Germinal center (tissue), 1 donor: ENCODE measurements around the gene LRP2.
"Not testable (repeated sequence)": the region's sequence is repeated elsewhere in the genome, so short reads cannot be mapped to it uniquely, and the experiment has no call there.

Experiments used
- DNase-seq: peaks from one replicate; pipeline ENCODE4 v3.0.0; 2012; ENCODE audit warnings: mixed read lengths, low spot score

Gene LRP2

GRCh38 chr2:169173876-169174275 is 188.5 kb downstream of the LRP2 start:
- DNase-seq = no peak

DNA sequence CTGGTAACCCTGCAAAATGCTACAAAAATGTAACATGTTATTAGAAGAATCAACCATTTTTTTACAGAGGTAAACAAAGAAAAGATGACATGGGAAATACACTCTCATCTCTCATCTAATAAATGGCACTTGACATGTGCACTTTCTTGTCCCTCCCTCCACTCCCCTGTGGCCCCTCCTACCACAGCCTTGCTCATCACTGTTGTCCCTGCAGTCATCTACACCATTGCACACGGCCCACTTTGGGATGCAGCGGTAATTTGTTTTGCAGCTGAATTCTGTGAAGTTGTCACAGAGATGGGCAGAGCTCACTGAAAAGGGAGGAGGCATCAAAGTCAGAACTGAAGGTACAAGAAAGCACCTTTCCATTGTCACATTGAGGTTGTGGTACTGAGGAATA is 189.4 kb downstream of the LRP2 start:
- DNase-seq = no peak

DNA sequence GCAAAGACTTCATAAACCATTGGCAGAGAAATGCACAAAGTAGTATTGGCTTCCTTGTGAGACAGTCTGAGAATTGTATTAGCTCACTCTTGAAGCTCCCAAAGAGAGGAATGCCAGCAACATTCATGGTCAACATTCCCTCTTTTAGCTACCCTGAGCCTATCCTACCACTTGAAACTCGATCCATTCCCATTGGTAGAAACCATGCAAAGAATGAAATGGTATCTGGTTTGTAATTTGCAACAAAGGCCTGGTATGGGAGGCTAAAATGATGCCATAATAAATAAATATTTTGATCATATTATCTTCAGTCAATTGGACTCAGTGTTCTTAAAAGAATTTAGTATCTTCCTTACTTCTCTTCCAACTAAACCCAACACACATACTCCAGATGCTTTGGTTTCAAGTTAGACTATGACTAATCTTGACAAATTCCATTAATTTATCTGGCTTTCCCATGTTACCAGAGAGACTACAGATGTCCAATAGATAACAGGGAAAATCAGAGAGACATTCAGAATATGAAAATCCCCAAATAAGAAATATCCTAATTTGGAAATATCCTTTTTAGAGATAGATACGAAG is 190.1 kb downstream of the LRP2 start:
- DNase-seq = no peak

DNA sequence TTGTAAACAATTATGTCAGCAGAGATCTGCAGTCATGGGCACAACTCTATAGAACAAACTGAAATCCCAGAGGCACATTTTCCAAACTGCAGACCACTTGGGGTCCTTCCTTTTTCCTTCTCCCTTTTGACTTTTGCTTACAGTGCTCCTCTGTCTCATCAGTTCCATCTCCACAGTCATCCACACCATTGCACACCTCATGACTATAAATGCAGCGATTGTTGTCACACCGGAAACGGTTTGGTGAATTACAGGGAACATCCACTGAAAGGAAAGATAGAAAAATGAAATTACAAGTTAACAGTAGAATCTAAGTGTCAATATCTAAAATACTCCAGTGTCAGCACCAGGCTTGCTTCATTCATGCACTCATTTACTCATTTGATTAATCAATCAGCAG is 196.5 kb downstream of the LRP2 start:
- DNase-seq = no peak

DNA sequence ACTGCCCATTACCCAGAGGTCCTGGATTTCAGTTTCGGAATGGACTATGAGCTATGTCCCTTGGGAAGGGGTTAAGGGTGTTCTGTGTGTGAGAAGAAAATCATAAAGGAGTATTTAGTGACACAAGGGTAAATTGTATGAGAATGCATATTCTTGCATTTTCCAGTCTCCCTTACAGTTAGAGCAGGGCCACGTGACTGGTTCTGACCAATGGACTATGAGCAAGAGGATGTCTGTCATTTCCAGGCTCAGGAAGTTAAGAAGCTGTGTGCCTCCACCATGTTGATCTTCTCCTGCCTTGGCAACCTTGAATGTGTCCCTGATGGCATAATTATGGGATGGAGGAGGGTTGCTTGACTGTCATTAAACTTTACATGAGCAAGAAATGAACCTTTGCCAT is 198.0 kb downstream of the LRP2 start:
- no peak for DNase-seq

DNA sequence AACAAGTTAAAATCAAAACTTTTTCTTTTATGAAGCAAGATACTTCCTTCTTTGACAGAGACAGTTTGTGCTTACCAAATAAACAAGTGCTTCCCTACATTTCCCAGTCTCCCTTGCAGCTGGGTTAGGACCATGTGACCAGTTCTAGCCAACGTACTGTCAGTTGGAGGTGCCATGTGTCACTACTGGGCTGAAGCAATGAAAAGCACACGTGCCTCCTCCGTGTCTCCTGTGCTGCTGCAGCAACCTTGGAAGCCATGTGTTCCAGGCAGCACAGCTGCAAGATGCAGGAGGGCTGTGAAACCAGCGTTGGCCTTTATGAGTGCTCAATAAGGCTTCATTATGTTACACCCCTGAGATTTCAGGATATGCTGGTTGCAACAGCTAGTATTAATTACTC is 199.7 kb downstream of the LRP2 start:
- DNase-seq = no peak

DNA sequence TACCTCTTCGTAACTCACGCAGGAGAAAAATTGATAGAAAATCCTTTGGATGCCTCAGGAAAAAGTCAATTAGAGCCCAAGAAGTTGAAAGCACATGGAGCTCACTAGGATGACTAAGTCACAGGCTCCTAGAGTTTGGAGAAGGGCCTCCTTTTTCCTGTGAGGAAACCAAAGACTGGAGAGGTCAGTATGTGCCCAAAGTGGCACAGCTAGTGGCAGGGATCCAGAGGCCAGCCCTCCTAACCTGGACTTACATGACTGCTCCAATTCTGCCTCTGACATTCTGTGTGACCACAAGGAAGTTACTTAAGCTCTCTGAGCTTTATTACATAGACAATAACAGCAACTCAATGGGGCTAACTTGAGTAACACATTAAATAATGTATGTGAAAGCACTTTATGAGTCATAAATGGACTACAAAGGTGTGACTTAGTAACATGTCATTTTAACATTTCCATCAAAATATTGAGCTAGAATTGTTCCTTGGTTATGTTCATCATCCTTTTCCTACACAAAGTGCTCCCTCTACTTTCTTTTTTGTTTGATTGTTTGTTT is 201.3 kb downstream of the LRP2 start:
- DNase-seq = no peak

- DNase-seq = no peak
These were observed 202.6 kb downstream of the LRP2 start for GRCh38 chr2:169159686-169160085.

DNA sequence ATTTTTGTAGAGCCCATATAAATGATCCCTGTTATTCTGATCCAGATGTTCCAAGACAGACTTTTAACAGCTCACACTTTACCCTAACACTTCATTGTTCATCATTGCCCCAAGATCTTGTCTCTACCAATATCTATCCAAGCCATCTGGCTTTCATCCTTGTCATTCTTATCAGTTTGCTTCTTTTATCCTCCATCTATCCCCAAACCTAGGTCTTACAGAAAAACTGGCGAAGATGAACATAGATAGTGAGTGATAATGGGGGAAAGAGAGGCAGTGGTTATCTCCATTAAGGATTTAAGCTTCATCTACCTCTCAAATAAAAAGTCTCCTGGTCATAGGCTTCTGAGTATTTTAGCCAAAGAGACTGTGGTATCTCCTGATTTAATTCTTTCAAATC is 203.5 kb downstream of the LRP2 start:
- DNase-seq = no peak

DNA sequence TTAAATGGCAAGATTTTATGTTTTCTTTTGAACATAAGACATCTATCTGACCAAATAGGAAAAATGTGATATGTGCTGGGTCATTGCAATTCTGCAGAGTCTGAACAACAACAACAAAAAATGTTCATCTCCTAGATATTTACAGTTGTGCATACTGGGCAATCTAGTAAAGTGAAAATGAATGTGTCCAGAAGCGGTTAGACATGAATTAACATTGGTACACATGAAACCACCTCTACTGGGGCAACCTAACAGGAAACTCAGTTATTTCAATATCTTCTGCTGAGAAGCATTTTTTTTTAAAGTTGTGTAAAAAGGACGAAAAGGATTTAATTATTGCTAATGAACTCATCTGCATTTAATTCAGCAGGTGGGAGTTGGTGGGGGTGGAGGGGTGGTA is 216.1 kb downstream of the LRP2 start:
- DNase-seq = no peak

DNA sequence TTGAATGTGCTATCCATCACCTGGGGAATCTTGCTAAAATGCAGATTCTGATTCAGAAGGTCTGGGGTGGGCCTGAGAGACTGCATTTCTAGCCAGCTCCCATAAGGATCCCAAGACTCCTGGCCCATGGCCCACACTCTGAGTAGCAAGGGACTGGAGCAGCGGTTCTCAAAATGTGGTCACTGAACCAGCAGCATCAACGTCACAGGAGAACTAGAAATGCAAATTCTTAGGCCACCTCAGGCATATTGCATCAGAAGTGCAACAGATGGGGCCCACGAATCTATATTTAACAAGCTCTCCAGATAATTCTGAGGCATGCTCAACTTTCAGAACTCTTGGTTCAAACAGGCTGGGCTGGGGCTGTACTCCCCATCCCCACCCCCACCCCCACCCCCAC is 218.3 kb downstream of the LRP2 start:
- no peak for DNase-seq

- peak; percentile 37 for DNase-seq
These were observed 220.5 kb downstream of the LRP2 start for GRCh38 chr2:169141713-169142352.

- DNase-seq = no peak
These were observed 222.2 kb downstream of the LRP2 start for GRCh38 chr2:169139993-169140767.

GRCh38 chr2:169139145-169139544 is 223.2 kb downstream of the LRP2 start:
- DNase-seq = no peak

DNA sequence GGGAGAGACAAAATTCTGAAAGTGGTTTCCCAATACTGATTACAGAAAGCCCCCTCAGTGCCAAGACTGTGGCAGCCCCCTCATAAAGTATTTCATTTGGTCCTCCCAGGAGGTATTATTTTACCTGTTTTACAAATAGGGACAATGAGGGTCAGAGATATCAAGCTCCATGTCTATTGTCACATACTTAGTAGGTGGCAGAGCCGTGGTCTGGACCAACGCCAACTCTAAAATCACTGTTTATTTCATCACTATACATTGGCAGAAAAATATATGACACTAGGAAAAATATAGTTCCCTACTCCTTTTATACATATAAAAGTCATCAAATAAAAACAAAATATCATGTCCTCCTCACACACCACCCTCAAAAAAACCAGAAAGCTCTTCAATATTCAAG is 224.4 kb downstream of the LRP2 start:
- no peak for DNase-seq

DNA sequence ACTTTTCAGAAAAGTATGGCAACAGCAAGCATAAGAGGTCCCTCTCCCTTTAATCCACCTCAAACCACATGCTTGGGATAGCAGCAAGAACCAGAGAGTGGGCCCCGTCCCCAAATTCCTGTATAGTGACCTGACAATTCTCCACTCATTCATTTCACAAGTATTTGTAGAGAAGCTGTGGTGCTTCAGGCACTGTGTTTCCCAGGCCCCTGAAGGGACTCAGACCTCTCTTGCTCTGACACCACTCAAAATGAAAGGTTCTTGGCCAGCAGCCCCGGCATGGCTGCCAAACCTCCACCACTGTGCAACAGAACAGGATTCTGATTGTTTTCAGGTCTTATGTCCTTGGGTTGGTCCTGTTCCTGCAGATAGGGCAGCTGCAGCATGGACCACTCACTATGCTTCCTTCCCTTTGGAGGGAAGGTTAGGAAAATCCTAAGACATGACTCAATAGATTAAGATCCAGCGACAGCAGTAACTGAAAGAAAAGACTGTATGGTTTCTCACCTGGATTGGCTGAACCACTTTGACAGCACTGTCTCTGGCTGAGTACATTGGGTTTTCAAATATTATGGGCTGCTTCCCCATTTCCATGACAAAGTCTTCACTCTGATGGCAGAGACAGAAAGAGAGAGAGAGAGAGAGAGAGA is 225.3 kb downstream of the LRP2 start:
- DNase-seq = no peak

- not testable (repeated sequence) for DNase-seq
These were observed 225.9 kb downstream of the LRP2 start for GRCh38 chr2:169136428-169136827.

DNA sequence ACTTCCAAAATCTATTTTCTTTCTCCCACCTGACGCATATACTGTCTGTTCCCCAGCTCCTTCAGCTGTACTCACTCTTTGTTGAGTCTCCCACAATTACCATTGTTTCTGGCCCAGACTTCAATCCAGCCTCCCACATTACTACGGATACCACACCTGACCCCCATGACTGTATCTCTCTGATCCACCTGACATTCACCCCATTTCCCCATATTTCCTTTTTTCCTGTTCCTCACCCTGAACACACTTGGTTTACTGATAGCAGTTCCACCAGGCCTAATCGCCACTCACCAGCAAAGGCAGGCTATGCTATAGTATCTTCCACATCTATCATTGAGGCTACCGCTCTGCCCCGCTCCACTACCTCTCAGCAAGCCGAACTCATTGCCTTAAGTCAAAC is 228.1 kb downstream of the LRP2 start:
- DNase-seq = not testable (repeated sequence)

DNA sequence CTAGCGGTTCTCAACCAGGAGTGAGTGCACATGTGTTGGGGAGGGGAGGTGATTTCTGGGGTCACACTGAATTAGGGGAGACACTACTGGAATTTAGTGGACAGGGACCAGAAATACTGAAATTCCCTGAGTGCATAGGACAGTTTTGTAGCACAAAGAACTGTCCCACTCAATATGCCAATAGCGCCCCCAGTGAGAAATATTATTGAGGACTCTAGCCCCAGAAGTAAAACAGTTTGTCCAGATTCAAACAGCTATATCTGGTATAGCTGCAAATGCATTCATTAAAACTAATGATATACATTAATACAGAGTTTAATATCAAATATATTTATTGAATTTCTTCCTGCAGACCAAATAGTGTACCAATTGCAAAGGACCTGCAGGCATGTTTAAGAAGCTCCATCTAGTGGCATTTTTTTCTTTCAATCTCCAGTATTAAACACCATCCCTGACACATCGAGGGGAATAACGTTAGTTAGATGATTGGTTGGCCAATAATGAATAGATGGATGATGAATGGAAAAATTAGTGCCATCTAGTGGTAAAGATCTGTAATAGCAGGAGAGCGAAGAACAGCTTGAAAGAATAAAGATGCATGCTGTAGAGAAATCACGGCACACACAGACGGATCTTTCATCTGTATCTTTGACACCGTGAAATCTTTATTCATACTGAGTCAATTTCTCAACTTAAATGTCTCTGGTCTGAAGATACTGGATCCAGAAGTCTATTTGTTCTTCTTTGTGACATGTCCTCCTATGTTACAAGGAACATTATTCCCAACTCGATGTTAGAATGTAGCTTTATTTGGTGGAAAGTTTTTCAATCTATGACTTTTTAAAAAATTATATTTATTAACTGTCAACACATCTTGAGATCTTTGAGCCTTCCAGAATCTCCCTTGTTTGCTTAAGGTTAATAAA is 230.5 kb downstream of the LRP2 start:
- peak; percentile 74 for DNase-seq

- no peak for DNase-seq
These were observed 232.6 kb downstream of the LRP2 start for GRCh38 chr2:169129703-169130243.

GRCh38 chr2:169119851-169120250 is 242.5 kb downstream of the LRP2 start:
- DNase-seq = no peak
